ENCODE results near the gene FGFR4.

The FGFR4 gene

DNA sequence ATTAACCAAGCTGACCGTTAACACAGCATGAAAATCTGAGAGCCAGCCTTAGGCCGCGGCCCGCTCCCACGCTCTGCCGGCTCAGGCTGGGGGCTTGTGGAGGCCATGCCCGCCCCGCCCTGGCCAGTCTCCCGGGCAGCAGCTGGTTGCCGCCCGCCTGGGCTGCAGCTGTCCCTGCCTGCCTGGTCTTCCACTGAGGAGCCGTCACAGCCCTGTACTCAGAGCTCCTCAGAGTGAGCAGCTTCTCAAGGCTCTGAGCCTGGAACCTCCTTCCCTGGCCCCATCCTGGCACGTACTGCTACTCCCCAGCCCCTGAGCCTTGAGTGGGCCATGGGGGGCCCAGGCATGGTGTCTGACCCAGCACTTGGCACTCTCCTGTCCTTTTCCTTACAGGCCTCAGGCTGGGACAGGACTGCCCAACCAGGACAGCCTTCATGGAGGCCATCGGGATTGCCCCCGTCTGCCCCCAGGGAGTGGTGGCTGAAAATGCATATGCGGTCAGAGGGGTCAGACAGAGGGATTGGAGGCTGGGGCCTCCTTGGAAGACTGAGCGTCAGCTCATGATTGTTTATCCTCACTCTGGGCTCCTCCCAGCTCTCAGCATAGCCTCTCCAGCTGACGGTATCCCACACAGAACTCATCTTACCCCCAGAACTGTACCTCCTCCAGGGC lies 11.9 kb downstream of the FGFR4 start:
- FAIRE-seq (no peak), DNase-seq (ENCODE audit: insufficient read length, low spot score) (no peak)

GRCh38 chr5:177099422-177100093 lies 12.8 kb downstream of the FGFR4 start:
- DNase-seq (ENCODE audit: insufficient read length, low spot score) (no peak), FAIRE-seq (no peak)

GRCh38 chr5:177100714-177101121 lies 14.0 kb downstream of the FGFR4 start:
- DNase-seq (ENCODE audit: insufficient read length, low spot score) (no peak), FAIRE-seq (no peak)

GRCh38 chr5:177103523-177104253 lies 17.0 kb downstream of the FGFR4 start:
- FAIRE-seq (no peak), DNase-seq (ENCODE audit: insufficient read length, low spot score) (no peak)

GRCh38 chr5:177105691-177106476 lies 19.2 kb downstream of the FGFR4 start:
- FAIRE-seq (no peak), DNase-seq (ENCODE audit: insufficient read length, low spot score) (no peak)

DNA sequence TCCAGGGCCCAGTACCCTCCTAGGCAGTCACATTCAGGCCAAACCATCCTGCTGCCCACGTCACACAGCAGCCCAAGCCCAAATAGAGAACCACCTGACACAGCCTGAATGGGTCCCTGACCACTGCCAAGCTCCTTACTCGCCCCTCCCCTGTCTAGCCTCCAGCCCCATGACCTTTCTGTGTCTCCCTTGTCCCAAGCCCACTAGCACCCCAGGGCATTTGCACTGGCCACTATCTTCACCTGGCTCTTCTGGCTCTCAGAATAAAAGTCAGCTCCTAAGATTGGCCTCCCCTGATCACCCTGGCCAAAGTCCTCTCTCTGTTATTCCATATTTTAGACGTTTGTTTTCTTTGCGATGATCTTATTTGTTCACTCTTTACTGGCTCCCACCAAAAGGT lies 20.4 kb downstream of the FGFR4 start:
- FAIRE-seq: no peak
- DNase-seq (ENCODE audit: insufficient read length, low spot score): no peak

DNA sequence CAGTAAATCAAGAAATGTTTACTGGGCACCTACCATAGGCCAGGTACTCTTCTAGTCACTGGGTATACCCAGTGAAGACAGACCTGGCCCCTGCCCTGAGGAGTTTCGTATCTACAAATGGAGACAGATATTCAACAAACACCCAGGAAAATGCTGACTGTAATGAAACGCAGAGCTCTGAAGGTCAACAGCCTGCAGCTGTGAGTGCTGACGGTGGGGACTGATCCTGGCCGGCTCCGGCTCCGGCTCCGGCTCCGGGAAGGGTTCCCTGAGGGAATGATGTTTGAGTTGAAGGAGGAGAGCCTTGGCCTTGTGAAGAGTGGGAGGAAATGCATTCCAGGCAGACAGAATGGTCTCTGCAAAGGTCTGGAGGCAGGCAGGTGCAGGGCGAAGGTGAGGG lies 23.1 kb downstream of the FGFR4 start:
- FAIRE-seq: no peak
- no peak for DNase-seq (ENCODE audit: insufficient read length, low spot score)

DNA sequence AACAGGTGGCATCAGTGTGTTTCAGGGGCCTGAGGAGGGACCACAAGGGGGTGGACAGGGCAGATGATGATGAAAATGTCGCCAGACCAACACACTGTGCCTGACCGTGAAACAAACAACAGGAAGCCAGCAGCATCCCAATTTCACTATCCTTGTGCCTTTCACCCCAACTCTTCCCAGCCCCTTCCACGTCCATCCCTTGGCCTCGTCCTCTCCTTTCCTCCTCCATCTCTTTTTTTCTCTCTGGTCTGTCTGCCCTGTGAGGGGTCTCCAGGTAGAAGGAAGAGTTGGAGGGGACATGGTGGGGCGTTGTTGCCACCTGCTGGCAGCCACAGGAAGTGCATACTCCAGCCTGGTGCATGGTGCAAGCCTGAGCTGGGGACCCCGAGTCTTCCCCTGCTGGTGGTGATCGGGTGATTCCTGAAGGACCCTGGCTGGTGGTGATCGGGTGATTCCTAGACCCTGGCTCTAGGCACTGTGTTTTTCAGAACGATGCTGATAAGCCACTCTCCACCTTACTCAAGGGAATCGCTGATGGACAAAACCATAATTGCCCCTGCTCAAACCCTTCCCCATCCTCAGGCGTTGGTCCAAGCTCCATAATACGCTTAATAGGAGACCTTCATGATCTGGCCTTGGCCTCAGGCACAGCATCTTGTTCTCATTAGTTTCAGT lies 25.1 kb downstream of the FGFR4 start:
- FAIRE-seq (peak; percentile 16), DNase-seq (ENCODE audit: insufficient read length, low spot score) (peak; percentile 76)

GRCh38 chr5:177112589-177113220 lies 26.0 kb downstream of the FGFR4 start:
- DNase-seq (ENCODE audit: insufficient read length, low spot score) (no peak), FAIRE-seq (no peak)

- DNase-seq (ENCODE audit: insufficient read length, low spot score) (peak; percentile 91), FAIRE-seq (peak; percentile 36)
Measured at GRCh38 chr5:177113566-177114424, 27.1 kb downstream of the FGFR4 start.

- FAIRE-seq (no peak), DNase-seq (ENCODE audit: insufficient read length, low spot score) (no peak)
Measured at GRCh38 chr5:177116631-177117373, 30.1 kb downstream of the FGFR4 start.

- FAIRE-seq (no peak), DNase-seq (ENCODE audit: insufficient read length, low spot score) (no peak)
Measured at GRCh38 chr5:177117441-177118045, 30.8 kb downstream of the FGFR4 start.

DNA sequence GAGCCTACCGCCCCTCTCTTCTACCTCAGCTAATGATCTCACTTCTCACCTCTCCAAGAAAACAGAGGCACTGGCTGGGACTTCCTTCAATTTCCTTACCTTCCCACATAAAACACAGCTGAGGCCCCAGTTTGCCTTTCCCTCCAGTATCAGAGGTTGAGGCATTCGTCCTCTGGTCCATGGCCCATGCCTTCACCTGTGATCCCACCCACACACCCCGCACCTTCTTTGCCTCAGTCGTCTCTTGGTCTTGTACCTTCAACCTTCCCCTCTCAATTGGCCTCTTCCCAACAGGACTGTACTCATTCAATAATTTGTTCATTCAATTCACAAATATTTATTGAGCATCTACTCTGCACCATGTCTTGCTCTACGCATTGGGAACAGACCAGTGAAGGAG lies 35.9 kb downstream of the FGFR4 start:
- no peak for FAIRE-seq
- no peak for DNase-seq (ENCODE audit: insufficient read length, low spot score)

GRCh38 chr5:177123789-177124485 lies 37.2 kb downstream of the FGFR4 start:
- FAIRE-seq (no peak), DNase-seq (ENCODE audit: insufficient read length, low spot score) (no peak)

DNA sequence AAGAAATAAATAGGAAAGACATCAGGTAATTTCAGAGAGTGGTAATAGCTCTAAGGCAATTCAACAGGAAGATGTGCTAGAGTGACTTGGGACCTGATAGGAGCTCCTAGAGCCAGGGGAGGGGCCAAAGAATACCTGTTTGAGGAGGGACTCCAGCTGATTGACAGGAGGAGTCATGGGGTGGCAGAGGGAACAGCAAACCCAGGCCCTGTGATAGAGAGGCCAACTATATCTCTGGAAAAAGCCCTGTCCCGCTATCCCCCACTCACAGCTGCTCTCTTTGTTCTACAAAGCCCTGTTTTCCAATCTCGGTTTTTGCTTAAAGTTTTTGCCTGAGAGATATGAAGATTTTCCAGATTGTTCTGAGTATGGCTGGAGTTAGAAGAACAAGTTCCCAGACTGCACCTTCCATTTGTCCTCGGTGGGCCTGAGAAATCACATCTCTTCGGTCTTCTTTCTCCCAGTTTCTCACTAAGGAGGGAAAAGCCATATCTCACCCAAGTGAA lies 37.8 kb downstream of the FGFR4 start:
- DNase-seq (ENCODE audit: insufficient read length, low spot score) (no peak), FAIRE-seq (no peak)

DNA sequence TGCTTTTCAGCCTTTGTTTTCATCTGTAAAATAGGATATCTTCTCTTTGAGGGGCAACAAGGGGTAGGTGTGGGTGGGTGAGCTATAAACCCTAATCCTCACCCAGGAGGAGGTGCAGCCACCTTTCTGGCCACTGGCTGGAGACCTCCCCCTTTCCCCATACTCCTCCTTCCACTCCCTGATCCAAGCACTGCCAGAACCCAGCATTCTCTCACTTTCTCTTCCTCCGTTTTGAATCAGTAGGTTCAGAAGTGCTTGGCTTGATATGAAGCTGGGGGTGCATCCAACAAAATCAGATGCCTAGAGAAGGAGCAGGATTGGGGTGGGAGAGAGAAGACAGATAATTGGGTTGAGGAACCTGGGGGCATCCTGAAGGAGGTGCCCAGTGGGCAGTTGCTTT lies 40.1 kb downstream of the FGFR4 start:
- DNase-seq (ENCODE audit: insufficient read length, low spot score): no peak
- FAIRE-seq: no peak

GRCh38 chr5:177128551-177128981 lies 41.9 kb downstream of the FGFR4 start:
- FAIRE-seq (no peak), DNase-seq (ENCODE audit: insufficient read length, low spot score) (no peak)
